Uterus (tissue), 2 donors: ENCODE results near the gene OR6C70.

ENCODE experiments used
- CTCF ChIP-seq, 4 experiments: fragments of 200-600 bp in 2 of 4; fragments of 450-650 bp in 2 of 4; sonication (generic) in 2 of 4; IDR thresholded peaks; one replicate each; pipeline ENCODE4 v1.5.1; 2016 to 2019; ENCODE audit warnings: antibody characterized with exemption in 4 of 4, mild to moderate bottlenecking in 2 of 4, moderate library complexity in 1 of 4
- POLR2A ChIP-seq, 2 donors: fragments of 450-650 bp; IDR thresholded peaks; one replicate each; pipeline ENCODE4 v1.6.1; 2016; ENCODE audit warnings: antibody characterized with exemption in 2 of 2, mild to moderate bottlenecking in 1 of 2, moderate library complexity in 1 of 2

GRCh38 chr12:55469291-55469690, 647 bp downstream of the OR6C70 start:
- no peak for TF ChIP-seq CTCF (IDR thresholded peaks at IDR 0.05)
- TF ChIP-seq POLR2A (IDR thresholded peaks at IDR 0.05), result no peak
